RWPE1 (cell line): Measurements from ENCODE around the gene CAMK2D.

Source experiments
- CTCF ChIA-PET: fragments of 350-600 bp; sonication (Branson Sonifier 250); formaldehyde crosslinking; extraction: SDS; loops from one replicate; lab custom pipeline; 2021; lab: Yijun Ruan, JAX
- POLR2A ChIA-PET: fragments of 400-600 bp; formaldehyde crosslinking; extraction: SDS; loops from one replicate; lab custom pipeline; 2020; ENCODE audit warnings: antibody characterized with exemption; ENCODE audit not compliant: low non-redundant PET; lab: Yijun Ruan, JAX
- DNase-seq: peaks from one replicate; pipeline ENCODE4 v3.0.0; 2012; ENCODE audit warnings: low spot score
- H3K27ac ChIP-seq: fragments of 450-650 bp; 2 replicates; pipeline ENCODE4 v1.5.1; 2017
- CTCF ChIP-seq: fragments of 450-650 bp; conservative IDR thresholded peaks from 2 replicates; pipeline ENCODE4 v1.5.1; 2017; ENCODE audit warnings: low read depth, mild to moderate bottlenecking

Gene CAMK2D

GRCh38 chr4:113788888-113789287, 27.4 kb upstream of the CAMK2D start:
- POLR2A ChIA-PET = no interaction called here
- DNase-seq = no peak
- TF ChIP-seq CTCF = no peak
- no peak overlapping the region for H3K27ac ChIP-seq
- CTCF ChIA-PET = no interaction called here

GRCh38 chr4:113785781-113786180, 24.2 kb upstream of the CAMK2D start:
- ChIA-PET CTCF (no interaction called here), POLR2A (no interaction called here)
- no peak for DNase-seq
- TF ChIP-seq CTCF = no peak
- H3K27ac ChIP-seq = no peak overlapping the region

- ChIA-PET CTCF (interaction anchor here (0.6 kb wide), 1 partner anchor 351 kb away, joined by 5 read pairs; no protein-coding TSS in a partner anchor), POLR2A (no interaction called here)
- H3K27ac ChIP-seq = peak overlapping the region; percentile 76
- no peak for TF ChIP-seq CTCF
- DNase-seq = peak; percentile 64
Observed at GRCh38 chr4:113784497-113785250, 23.1 kb upstream of the CAMK2D start.

GRCh38 chr4:113783701-113784100, 22.2 kb upstream of the CAMK2D start:
- no peak for TF ChIP-seq CTCF
- peak overlapping the region; percentile 76 for H3K27ac ChIP-seq
- no peak for DNase-seq
- CTCF ChIA-PET = no interaction called here
- POLR2A ChIA-PET = no interaction called here

- TF ChIP-seq CTCF = no peak
- POLR2A ChIA-PET = no interaction called here
- DNase-seq = no peak
- CTCF ChIA-PET = no interaction called here
- H3K27ac ChIP-seq = no peak overlapping the region
Observed at GRCh38 chr4:113783289-113783688, 21.8 kb upstream of the CAMK2D start.

- CTCF ChIA-PET = interaction anchor here (0.5 to 0.6 kb wide), 3 partner anchors 133 to 388 kb away, joined by 3 to 4 read pairs (median 4); no protein-coding TSS in a partner anchor
- POLR2A ChIA-PET = no interaction called here
- H3K27ac ChIP-seq = no peak overlapping the region
- peak; percentile 12 for DNase-seq
- peak; percentile 76 for TF ChIP-seq CTCF
Observed at GRCh38 chr4:113781439-113782040, 20.0 kb upstream of the CAMK2D start.
